Neural cell (in vitro differentiated cells): ENCODE data around the gene L3MBTL4. TPM values are rescaled to one million over a fixed set of nuclear protein-coding genes. Genes with fewer than 3 reads are reported as not detected.

Experiments
- H2AFZ ChIP-seq: fragments of 200-600, 300-800 bp; sonication (generic), shearing (Covaris generic); 2 replicates; pipeline ENCODE4 v1.6.0; 2014; ENCODE audit warnings: low read depth, mild to moderate bottlenecking, antibody characterized with exemption, low read length, moderate library complexity
- H3F3A ChIP-seq: fragments of 200-600 bp; shearing (Covaris generic); 2 replicates; pipeline ENCODE4 v1.6.1; 2016; ENCODE audit warnings: mild to moderate bottlenecking, moderate library complexity, mixed read lengths, antibody characterized with exemption, low read length; ENCODE audit not compliant: insufficient read depth, poor library complexity, severe bottlenecking
- H3K27ac ChIP-seq: fragments of 200-600, 300-800 bp; sonication (generic), shearing (Covaris generic); 2 replicates; pipeline ENCODE4 v1.5.1; 2014; ENCODE audit warnings: mild to moderate bottlenecking, low read length, moderate library complexity
- H3K27me3 ChIP-seq: fragments of 300-800, 200-600 bp; sonication (generic), shearing (Covaris generic); 2 replicates; pipeline ENCODE4 v1.6.0; 2014; ENCODE audit warnings: mild to moderate bottlenecking, low read depth, low read length, moderate library complexity; ENCODE audit not compliant: insufficient read depth
- H3K36me3 ChIP-seq: fragments of 300-800, 200-600 bp; sonication (generic), shearing (Covaris generic); 2 replicates; pipeline ENCODE4 v1.5.1; 2014; ENCODE audit warnings: mild to moderate bottlenecking, antibody characterized with exemption, low read length, moderate library complexity; ENCODE audit not compliant: insufficient read depth
- H3K4me2 ChIP-seq: fragments of 300-800, 200-600 bp; sonication (generic), shearing (Covaris generic); 2 replicates; pipeline ENCODE4 v1.6.0; 2014; ENCODE audit warnings: mild to moderate bottlenecking, low read length
- H3K4me3 ChIP-seq: fragments of 300-800, 200-600 bp; sonication (generic), shearing (Covaris generic); 2 replicates; pipeline ENCODE4 v1.5.1; 2014; ENCODE audit warnings: mild to moderate bottlenecking, low read length, moderate library complexity
- H3K79me2 ChIP-seq: fragments of 200-600 bp; shearing (Covaris generic); replicated peaks from 2 replicates; pipeline ENCODE4 v1.6.0; 2014; ENCODE audit warnings: mild to moderate bottlenecking, low read length, moderate library complexity; ENCODE audit not compliant: insufficient read depth
- H3K9ac ChIP-seq: fragments of 300-800, 200-600 bp; sonication (generic), shearing (Covaris generic); 2 replicates; pipeline ENCODE4 v1.6.1; 2016; ENCODE audit warnings: mild to moderate bottlenecking, low read length, mixed read lengths
- H3K9me2 ChIP-seq: fragments of 200-600 bp; shearing (Covaris generic); 2 replicates; pipeline ENCODE4 v1.6.1; 2016; ENCODE audit warnings: mild to moderate bottlenecking, low read length, mixed read lengths; ENCODE audit not compliant: insufficient read depth
- H3K9me3 ChIP-seq: fragments of 200-600, 300-800 bp; sonication (generic), shearing (Covaris generic); 2 replicates; pipeline ENCODE4 v1.6.1; 2016; ENCODE audit warnings: mild to moderate bottlenecking, mixed run types, low read length, moderate library complexity, mixed read lengths
- H4K20me1 ChIP-seq: fragments of 200-600 bp; shearing (Covaris generic); 2 replicates; pipeline ENCODE4 v1.6.1; 2016; ENCODE audit warnings: mild to moderate bottlenecking, mixed run types; ENCODE audit not compliant: insufficient read depth
- EP300 ChIP-seq: fragments of 450-650 bp; conservative IDR thresholded peaks from 2 replicates; pipeline ENCODE4 v1.6.1; 2014; ENCODE audit warnings: antibody characterized with exemption, mild to moderate bottlenecking, moderate library complexity; ENCODE audit not compliant: poor library complexity, severe bottlenecking
- EZH2 ChIP-seq: fragments of 200-600, 300-800 bp; shearing (Covaris generic), sonication (generic); IDR thresholded peaks from 2 replicates; pipeline ENCODE4 v1.6.1; 2014; ENCODE audit warnings: antibody characterized with exemption, low read length, borderline replicate concordance, mild to moderate bottlenecking; ENCODE audit not compliant: insufficient read depth, poor library complexity, severe bottlenecking
- MXI1 ChIP-seq: fragments of 450-650 bp; conservative IDR thresholded peaks from 2 replicates; pipeline ENCODE4 v1.6.1; 2014; ENCODE audit warnings: antibody characterized with exemption, mild to moderate bottlenecking; ENCODE audit not compliant: poor library complexity, severe bottlenecking
- POLR2AphosphoS5 ChIP-seq: IDR thresholded peaks from 2 replicates; pipeline ENCODE4 v1.6.1; 2012
- RAD21 ChIP-seq: fragments of 450-650 bp; conservative IDR thresholded peaks from 2 replicates; pipeline ENCODE4 v1.6.1; 2014; ENCODE audit warnings: antibody characterized with exemption, mild to moderate bottlenecking, moderate library complexity
- SMC3 ChIP-seq: fragments of 450-650 bp; conservative IDR thresholded peaks from 2 replicates; pipeline ENCODE4 v1.6.1; 2014; ENCODE audit warnings: antibody characterized with exemption, mild to moderate bottlenecking, moderate library complexity; ENCODE audit not compliant: poor library complexity
- TAF1 ChIP-seq: IDR thresholded peaks from 2 replicates; pipeline ENCODE4 v1.6.1; 2012; ENCODE audit warnings: low read depth
- polyA plus RNA-seq: library from polyadenylated mRNA; depleted of rRNA; stranded (reverse); fragments of >200 nt; gene quantifications from 2 replicates; pipeline ENCODE4 v1.2.3, GENCODE V29; 2014
- TF ChIP-seq, protein P1 (sequence below): IDR thresholded peaks from 2 replicates; pipeline ENCODE4 v1.6.1; 2012; ENCODE audit warnings: borderline replicate concordance
- TF ChIP-seq, protein P2 (sequence below): fragments of 450-650 bp; IDR thresholded peaks from 2 replicates; pipeline ENCODE4 v1.5.1; 2014; ENCODE audit warnings: antibody characterized with exemption, mild to moderate bottlenecking, moderate library complexity; ENCODE audit not compliant: poor library complexity, severe bottlenecking

The L3MBTL4 gene
- polyA plus RNA-seq, 1 donor from 2014 or later = 0.90 TPM

DNA sequence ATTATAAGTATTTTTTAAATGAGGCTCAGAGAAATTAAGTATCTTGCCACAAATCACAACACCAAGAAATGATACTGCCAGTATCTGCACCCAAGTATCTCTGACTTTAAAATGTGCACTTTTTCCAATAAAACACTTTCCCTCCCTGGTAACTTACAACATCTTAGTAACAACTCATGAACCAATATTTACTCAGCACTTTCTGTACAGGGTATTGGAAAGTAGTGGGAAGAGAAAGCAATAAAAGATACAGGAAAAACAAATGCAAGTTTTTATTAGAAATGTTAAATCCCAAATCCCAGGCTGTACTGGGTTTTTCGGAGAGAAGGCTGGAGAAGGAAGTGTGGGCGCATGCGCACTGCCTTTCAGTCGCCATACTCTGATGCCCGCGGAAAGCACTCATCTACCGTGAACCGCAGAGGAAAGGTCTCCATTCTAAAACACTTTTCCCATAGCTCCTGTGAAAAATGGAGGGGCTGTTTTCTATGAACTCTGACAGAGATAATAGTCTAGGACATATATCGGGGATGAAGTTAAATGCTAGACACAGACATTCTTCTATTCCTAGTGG lies 52.1 kb downstream of the L3MBTL4 start:
- Histone ChIP-seq H3K27me3 (no peaks in the 10 kb centered on the region), H3K9me3 (no peaks in the 10 kb centered on the region), H3K4me3 (no peak overlapping the region), H3K36me3 (no peaks in the 10 kb centered on the region), H4K20me1 (no peaks in the 10 kb centered on the region), H3K9me2 (no peaks in the 10 kb centered on the region), H3K27ac (no peak overlapping the region), H2AFZ (no peak overlapping the region), H3K79me2 (no peaks in the 10 kb centered on the region), H3K9ac (no peak overlapping the region), H3K4me2 (no peak overlapping the region), H3F3A (no peaks in the 10 kb centered on the region)
- no peak for TF ChIP-seq RAD21
- no peak for TF ChIP-seq POLR2AphosphoS5
- no peak for TF ChIP-seq EZH2
- TF ChIP-seq MXI1 = no peak
- TF ChIP-seq SMC3 = no peak
- TF ChIP-seq TAF1 = no peak
- TF ChIP-seq, protein P1, sequence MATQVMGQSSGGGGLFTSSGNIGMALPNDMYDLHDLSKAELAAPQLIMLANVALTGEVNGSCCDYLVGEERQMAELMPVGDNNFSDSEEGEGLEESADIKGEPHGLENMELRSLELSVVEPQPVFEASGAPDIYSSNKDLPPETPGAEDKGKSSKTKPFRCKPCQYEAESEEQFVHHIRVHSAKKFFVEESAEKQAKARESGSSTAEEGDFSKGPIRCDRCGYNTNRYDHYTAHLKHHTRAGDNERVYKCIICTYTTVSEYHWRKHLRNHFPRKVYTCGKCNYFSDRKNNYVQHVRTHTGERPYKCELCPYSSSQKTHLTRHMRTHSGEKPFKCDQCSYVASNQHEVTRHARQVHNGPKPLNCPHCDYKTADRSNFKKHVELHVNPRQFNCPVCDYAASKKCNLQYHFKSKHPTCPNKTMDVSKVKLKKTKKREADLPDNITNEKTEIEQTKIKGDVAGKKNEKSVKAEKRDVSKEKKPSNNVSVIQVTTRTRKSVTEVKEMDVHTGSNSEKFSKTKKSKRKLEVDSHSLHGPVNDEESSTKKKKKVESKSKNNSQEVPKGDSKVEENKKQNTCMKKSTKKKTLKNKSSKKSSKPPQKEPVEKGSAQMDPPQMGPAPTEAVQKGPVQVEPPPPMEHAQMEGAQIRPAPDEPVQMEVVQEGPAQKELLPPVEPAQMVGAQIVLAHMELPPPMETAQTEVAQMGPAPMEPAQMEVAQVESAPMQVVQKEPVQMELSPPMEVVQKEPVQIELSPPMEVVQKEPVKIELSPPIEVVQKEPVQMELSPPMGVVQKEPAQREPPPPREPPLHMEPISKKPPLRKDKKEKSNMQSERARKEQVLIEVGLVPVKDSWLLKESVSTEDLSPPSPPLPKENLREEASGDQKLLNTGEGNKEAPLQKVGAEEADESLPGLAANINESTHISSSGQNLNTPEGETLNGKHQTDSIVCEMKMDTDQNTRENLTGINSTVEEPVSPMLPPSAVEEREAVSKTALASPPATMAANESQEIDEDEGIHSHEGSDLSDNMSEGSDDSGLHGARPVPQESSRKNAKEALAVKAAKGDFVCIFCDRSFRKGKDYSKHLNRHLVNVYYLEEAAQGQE = no peak
- TF ChIP-seq, protein P2, sequence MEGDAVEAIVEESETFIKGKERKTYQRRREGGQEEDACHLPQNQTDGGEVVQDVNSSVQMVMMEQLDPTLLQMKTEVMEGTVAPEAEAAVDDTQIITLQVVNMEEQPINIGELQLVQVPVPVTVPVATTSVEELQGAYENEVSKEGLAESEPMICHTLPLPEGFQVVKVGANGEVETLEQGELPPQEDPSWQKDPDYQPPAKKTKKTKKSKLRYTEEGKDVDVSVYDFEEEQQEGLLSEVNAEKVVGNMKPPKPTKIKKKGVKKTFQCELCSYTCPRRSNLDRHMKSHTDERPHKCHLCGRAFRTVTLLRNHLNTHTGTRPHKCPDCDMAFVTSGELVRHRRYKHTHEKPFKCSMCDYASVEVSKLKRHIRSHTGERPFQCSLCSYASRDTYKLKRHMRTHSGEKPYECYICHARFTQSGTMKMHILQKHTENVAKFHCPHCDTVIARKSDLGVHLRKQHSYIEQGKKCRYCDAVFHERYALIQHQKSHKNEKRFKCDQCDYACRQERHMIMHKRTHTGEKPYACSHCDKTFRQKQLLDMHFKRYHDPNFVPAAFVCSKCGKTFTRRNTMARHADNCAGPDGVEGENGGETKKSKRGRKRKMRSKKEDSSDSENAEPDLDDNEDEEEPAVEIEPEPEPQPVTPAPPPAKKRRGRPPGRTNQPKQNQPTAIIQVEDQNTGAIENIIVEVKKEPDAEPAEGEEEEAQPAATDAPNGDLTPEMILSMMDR = no peak
- TF ChIP-seq EP300 = no peak

DNA sequence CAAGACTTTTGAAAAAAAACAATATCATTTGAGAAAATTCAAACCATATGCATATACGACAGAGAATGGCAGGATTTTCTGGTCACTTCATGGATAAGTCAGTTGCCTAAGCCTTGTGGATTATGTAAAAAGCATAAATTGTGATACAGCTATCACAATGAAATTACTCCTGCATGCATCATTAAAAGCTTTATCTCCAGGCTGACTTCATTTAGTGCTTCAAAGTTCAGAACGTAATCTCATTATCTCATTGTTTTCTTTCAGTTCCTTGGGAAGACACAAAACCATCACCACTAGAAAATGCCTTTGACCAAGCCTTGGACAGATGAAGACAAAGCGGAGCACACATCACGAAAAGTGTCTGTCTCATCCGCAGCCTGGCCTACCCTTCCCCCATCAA lies 57.0 kb downstream of the L3MBTL4 start:
- no peaks in the 10 kb centered on the region for H3K36me3 ChIP-seq
- H3K9me2 ChIP-seq = no peaks in the 10 kb centered on the region
- no peaks in the 10 kb centered on the region for H4K20me1 ChIP-seq
- H3K4me2 ChIP-seq = no peak overlapping the region
- no peaks in the 10 kb centered on the region for H3K79me2 ChIP-seq
- no peaks in the 10 kb centered on the region for H3F3A ChIP-seq
- H3K27me3 ChIP-seq = no peaks in the 10 kb centered on the region
- H3K27ac ChIP-seq = no peak overlapping the region
- no peak overlapping the region for H3K4me3 ChIP-seq
- H2AFZ ChIP-seq = no peak overlapping the region
- TF ChIP-seq RAD21 = no peak
- TF ChIP-seq, protein P1 = no peak
- no peak overlapping the region for H3K9ac ChIP-seq
- H3K9me3 ChIP-seq = no peaks in the 10 kb centered on the region
